ENCODE results near the gene TSC22D1. TPM values are rescaled to one million over a fixed set of nuclear protein-coding genes. Genes with fewer than 3 reads are reported as not detected.
A peak's percentile ranks its signal among the peaks of the same experiment; 100 is the strongest.

The TSC22D1 gene
- total RNA-seq, 1 donor from 2014 or later: 181 TPM

DNA sequence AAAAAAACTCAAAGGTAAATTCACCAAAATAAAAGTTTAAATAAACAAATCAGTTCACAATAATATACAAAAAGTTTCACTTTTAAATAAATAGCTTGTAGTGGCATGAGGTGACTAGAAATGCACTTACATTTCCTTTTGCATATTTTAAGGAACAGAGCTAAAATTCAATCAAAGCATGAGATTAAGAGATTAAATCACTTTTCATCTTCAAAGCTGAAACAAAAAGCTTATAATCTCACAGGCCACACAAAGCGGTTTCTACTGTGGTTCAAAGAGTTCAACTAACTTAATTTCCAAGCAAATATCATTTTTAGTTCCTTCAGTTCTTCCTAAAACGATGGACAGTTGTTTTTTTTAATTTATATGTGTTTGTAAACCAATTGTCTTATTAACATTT is 38.9 kb downstream of the TSC22D1 start:
- Mint-ChIP-seq H3K27ac (no peak overlapping the region), H3K4me1 (no peaks in the 10 kb centered on the region), H3K9me3 (no peaks in the 10 kb centered on the region), H3K36me3 (peaks cover 20% of the 10 kb centered on the region), H3K4me3 (no peak overlapping the region), H3K27me3 (ENCODE audit: insufficient read depth, low read depth) (no peaks in the 10 kb centered on the region)
- no peak for TF ChIP-seq EZH2 (IDR thresholded peaks at IDR 0.05)
- no peak overlapping the region for H3K4me2 ChIP-seq
- no peaks in the 10 kb centered on the region for H3K27me3 ChIP-seq
- no peak overlapping the region for H3K4me3 ChIP-seq
- no peak for DNase-seq (ENCODE audit: low spot score)
- H2AFZ ChIP-seq (replicated peaks): no peak overlapping the region
- peaks cover 31% of the 10 kb centered on the region for H3K79me2 ChIP-seq (ENCODE audit: low read depth)
- H3K9ac ChIP-seq: no peak overlapping the region
- H3F3A ChIP-seq (ENCODE audit: low read depth): peaks cover 4% of the 10 kb centered on the region
- H3K36me3 ChIP-seq: peaks cover 12% of the 10 kb centered on the region
- peaks cover 18% of the 10 kb centered on the region for H3K4me1 ChIP-seq
- H4K20me1 ChIP-seq (ENCODE audit: low read depth): peaks cover 19% of the 10 kb centered on the region
- peak overlapping the region; percentile 26 for H3K27ac ChIP-seq
- no peaks in the 10 kb centered on the region for H3K9me3 ChIP-seq (ENCODE audit: low read depth)

GRCh38 chr13:44523146-44524015 is 52.7 kb downstream of the TSC22D1 start:
- Histone ChIP-seq H3K27me3 (no peaks in the 10 kb centered on the region), H3K4me1 (peaks cover 13% of the 10 kb centered on the region), H3F3A (ENCODE audit: low read depth) (no peaks in the 10 kb centered on the region), H3K9me3 (ENCODE audit: low read depth) (no peaks in the 10 kb centered on the region), H3K79me2 (ENCODE audit: low read depth) (peaks cover 3% of the 10 kb centered on the region), H3K9ac (no peak overlapping the region), H3K36me3 (no peaks in the 10 kb centered on the region), H3K27ac (no peak overlapping the region), H3K4me2 (no peak overlapping the region), H4K20me1 (ENCODE audit: low read depth) (peaks cover 12% of the 10 kb centered on the region), H3K4me3 (no peak overlapping the region), H2AFZ (replicated peaks) (no peak overlapping the region)
- Mint-ChIP-seq H3K9me3 (no peaks in the 10 kb centered on the region), H3K4me3 (no peak overlapping the region), H3K4me1 (no peaks in the 10 kb centered on the region), H3K27me3 (ENCODE audit: insufficient read depth, low read depth) (no peaks in the 10 kb centered on the region), H3K27ac (no peak overlapping the region), H3K36me3 (no peaks in the 10 kb centered on the region)
- TF ChIP-seq EZH2phosphoT487 (IDR thresholded peaks at IDR 0.05): no peak
- TF ChIP-seq EZH2 (IDR thresholded peaks at IDR 0.05): no peak
- TF ChIP-seq, protein P1, sequence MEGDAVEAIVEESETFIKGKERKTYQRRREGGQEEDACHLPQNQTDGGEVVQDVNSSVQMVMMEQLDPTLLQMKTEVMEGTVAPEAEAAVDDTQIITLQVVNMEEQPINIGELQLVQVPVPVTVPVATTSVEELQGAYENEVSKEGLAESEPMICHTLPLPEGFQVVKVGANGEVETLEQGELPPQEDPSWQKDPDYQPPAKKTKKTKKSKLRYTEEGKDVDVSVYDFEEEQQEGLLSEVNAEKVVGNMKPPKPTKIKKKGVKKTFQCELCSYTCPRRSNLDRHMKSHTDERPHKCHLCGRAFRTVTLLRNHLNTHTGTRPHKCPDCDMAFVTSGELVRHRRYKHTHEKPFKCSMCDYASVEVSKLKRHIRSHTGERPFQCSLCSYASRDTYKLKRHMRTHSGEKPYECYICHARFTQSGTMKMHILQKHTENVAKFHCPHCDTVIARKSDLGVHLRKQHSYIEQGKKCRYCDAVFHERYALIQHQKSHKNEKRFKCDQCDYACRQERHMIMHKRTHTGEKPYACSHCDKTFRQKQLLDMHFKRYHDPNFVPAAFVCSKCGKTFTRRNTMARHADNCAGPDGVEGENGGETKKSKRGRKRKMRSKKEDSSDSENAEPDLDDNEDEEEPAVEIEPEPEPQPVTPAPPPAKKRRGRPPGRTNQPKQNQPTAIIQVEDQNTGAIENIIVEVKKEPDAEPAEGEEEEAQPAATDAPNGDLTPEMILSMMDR (IDR thresholded peaks at IDR 0.05): no peak
- DNase-seq (ENCODE audit: low spot score): no peak

DNA sequence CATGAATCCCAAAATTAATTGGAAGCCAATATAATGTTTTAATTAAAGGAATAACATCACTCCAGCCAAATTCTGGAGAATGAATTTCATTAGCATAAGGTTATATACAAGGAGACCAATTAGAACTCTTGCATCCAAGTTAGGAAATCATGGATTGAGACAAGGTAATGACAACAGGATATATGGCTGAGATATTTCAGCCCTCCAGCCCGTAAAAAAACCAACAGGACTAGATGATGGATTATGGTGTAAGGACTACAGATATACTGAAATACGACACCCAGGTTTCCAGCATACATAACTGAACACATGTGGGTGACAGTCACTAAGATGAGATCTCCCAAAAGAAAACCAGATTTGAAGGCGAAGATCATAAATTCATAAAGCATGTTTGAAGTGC is 56.5 kb downstream of the TSC22D1 start:
- Histone ChIP-seq H3K9ac (no peak overlapping the region), H3F3A (ENCODE audit: low read depth) (peaks cover 6% of the 10 kb centered on the region), H3K4me3 (no peak overlapping the region), H2AFZ (replicated peaks) (no peak overlapping the region), H3K4me2 (no peak overlapping the region), H3K9me3 (ENCODE audit: low read depth) (no peaks in the 10 kb centered on the region), H4K20me1 (ENCODE audit: low read depth) (peaks cover 9% of the 10 kb centered on the region), H3K4me1 (peaks cover 25% of the 10 kb centered on the region), H3K27ac (no peak overlapping the region), H3K27me3 (no peaks in the 10 kb centered on the region), H3K36me3 (no peaks in the 10 kb centered on the region), H3K79me2 (ENCODE audit: low read depth) (peaks cover 14% of the 10 kb centered on the region)
- peaks cover 2% of the 10 kb centered on the region for H3K27me3 Mint-ChIP-seq (ENCODE audit: insufficient read depth, low read depth)
- H3K27ac Mint-ChIP-seq: no peak overlapping the region
- TF ChIP-seq, protein P1 (IDR thresholded peaks at IDR 0.05): no peak
- TF ChIP-seq EZH2phosphoT487 (IDR thresholded peaks at IDR 0.05): no peak
- TF ChIP-seq EZH2 (IDR thresholded peaks at IDR 0.05): no peak
- no peak overlapping the region for H3K4me3 Mint-ChIP-seq
- DNase-seq (ENCODE audit: low spot score): no peak
- H3K4me1 Mint-ChIP-seq: peaks cover 7% of the 10 kb centered on the region
- no peaks in the 10 kb centered on the region for H3K9me3 Mint-ChIP-seq
- no peaks in the 10 kb centered on the region for H3K36me3 Mint-ChIP-seq

GRCh38 chr13:44516771-44517170 is 59.4 kb downstream of the TSC22D1 start:
- no peak overlapping the region for H3K27ac ChIP-seq
- H4K20me1 ChIP-seq (ENCODE audit: low read depth): peaks cover 3% of the 10 kb centered on the region
- H3K27me3 ChIP-seq: no peaks in the 10 kb centered on the region
- peaks cover 7% of the 10 kb centered on the region for H3K4me1 Mint-ChIP-seq
- H3K9ac ChIP-seq: no peak overlapping the region
- no peak overlapping the region for H3K4me3 Mint-ChIP-seq
- H3K9me3 ChIP-seq (ENCODE audit: low read depth): no peaks in the 10 kb centered on the region
- peak overlapping the region; percentile 33 for H3K4me2 ChIP-seq
- peaks cover 6% of the 10 kb centered on the region for H3F3A ChIP-seq (ENCODE audit: low read depth)
- no peak overlapping the region for H2AFZ ChIP-seq (replicated peaks)
- H3K36me3 ChIP-seq: peaks cover 7% of the 10 kb centered on the region
- H3K36me3 Mint-ChIP-seq: peaks cover 18% of the 10 kb centered on the region
- H3K9me3 Mint-ChIP-seq: no peaks in the 10 kb centered on the region
- peaks cover 2% of the 10 kb centered on the region for H3K27me3 Mint-ChIP-seq (ENCODE audit: insufficient read depth, low read depth)
- TF ChIP-seq EZH2phosphoT487 (IDR thresholded peaks at IDR 0.05) (no peak), EZH2 (IDR thresholded peaks at IDR 0.05) (no peak)
- H3K79me2 ChIP-seq (ENCODE audit: low read depth): peaks cover 14% of the 10 kb centered on the region
- no peak overlapping the region for H3K4me3 ChIP-seq
- peak; percentile 47 for DNase-seq (ENCODE audit: low spot score)
- H3K4me1 ChIP-seq: peaks cover 14% of the 10 kb centered on the region
- no peak overlapping the region for H3K27ac Mint-ChIP-seq

Measured in neural progenitor cell (in vitro differentiated cells).